IPS-18a (cell line): ENCODE measurements around the gene MEGF10.
"Not testable (repeated sequence)": the region's sequence is repeated elsewhere in the genome, so short reads cannot be mapped to it uniquely, and the experiment has no call there.

ENCODE experiments used
- H3K27ac ChIP-seq: one replicate; pipeline ENCODE4 v1.5.1; 2013; ENCODE audit warnings: low read length
- H3K27me3 ChIP-seq: one replicate; pipeline ENCODE4 v1.6.1; 2013; ENCODE audit warnings: mild to moderate bottlenecking, low read length; ENCODE audit not compliant: control insufficient read depth, insufficient read depth
- H3K36me3 ChIP-seq: one replicate; pipeline ENCODE4 v1.6.1; 2013; ENCODE audit warnings: low read depth, low read length; ENCODE audit not compliant: control insufficient read depth
- H3K4me1 ChIP-seq: one replicate; pipeline ENCODE4 v1.6.1; 2013; ENCODE audit warnings: low read depth, low read length; ENCODE audit not compliant: control insufficient read depth
- H3K4me3 ChIP-seq: one replicate; pipeline ENCODE4 v1.5.1; 2013; ENCODE audit warnings: low read length
- H3K9ac ChIP-seq: one replicate; pipeline ENCODE4 v1.6.1; 2013; ENCODE audit warnings: mild to moderate bottlenecking, low read length, moderate library complexity
- H3K9me3 ChIP-seq: one replicate; pipeline ENCODE4 v1.6.1; 2013; ENCODE audit warnings: low read depth, low read length; ENCODE audit not compliant: control insufficient read depth

Gene MEGF10

DNA sequence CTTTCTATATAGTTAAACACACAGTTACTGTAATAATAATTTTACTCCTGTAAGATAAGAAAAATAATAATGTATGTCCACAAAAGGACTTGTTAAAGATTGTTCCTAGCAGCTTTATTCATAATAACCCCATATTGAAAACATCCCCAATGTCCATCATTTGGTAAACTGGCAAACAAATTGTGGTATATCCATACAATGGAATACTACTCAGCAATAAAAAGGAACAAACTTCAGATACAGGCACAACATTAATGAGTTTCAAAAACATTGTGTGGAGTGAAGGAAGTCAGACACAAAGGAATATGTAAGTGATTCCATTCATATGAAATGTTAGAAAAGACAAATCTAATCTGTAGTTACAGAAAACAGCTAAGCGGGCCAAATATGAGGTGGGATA, 1.9 kb upstream of the MEGF10 start:
- Histone ChIP-seq H3K9me3 (peaks cover 8% of the 10 kb centered on the region), H3K36me3 (no peaks in the 10 kb centered on the region), H3K27me3 (peaks cover 5% of the 10 kb centered on the region)

DNA sequence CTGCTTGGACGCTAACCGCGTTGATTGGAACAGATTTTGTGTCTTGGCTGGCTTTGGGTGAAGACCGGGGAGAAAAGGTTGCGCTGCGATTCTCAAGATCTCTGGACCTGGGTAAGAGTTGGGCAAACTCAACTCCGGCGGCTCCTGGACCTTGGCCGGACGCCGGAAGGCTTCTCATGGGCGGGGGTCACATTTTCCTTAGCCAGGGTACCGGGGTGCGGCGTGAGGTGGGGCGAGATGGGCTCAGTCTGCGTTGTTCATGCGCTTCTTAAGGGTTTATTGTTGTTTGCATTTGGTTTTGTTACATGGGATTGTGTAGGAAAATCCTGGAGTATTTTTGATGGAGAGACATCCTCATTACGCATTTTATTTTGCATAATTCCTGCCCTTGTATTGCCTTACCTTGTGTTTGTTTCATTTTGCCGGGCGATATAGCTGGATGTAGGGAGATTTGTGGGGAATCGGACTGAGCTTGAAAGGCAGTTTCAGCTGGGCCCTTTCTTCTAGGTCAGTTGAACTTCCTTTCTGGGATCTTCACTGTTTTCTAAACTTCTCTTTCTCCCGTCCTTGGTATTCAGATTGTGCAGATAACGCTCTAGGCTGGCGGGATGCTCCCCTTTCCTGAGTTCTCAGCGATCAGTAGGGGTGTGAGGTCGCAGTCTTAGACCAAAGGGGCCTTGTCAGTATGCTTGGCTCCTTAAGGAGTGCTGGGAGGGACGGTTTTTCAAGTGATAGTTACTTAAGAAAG, 524 bp downstream of the MEGF10 start:
- Histone ChIP-seq H3K4me3 (peak overlapping the region; percentile 89), H3K36me3 (no peaks in the 10 kb centered on the region), H3K9me3 (peaks cover 8% of the 10 kb centered on the region), H3K27me3 (peaks cover 5% of the 10 kb centered on the region), H3K4me1 (peaks cover 29% of the 10 kb centered on the region), H3K27ac (peak overlapping the region; percentile 25), H3K9ac (peak overlapping the region; percentile 79)

More for the DNA sequence above, 1.9 kb upstream of the MEGF10 start:
- Histone ChIP-seq H3K9ac (no peak overlapping the region), H3K4me3 (no peak overlapping the region), H3K27ac (no peak overlapping the region), H3K4me1 (peaks cover 21% of the 10 kb centered on the region)

DNA sequence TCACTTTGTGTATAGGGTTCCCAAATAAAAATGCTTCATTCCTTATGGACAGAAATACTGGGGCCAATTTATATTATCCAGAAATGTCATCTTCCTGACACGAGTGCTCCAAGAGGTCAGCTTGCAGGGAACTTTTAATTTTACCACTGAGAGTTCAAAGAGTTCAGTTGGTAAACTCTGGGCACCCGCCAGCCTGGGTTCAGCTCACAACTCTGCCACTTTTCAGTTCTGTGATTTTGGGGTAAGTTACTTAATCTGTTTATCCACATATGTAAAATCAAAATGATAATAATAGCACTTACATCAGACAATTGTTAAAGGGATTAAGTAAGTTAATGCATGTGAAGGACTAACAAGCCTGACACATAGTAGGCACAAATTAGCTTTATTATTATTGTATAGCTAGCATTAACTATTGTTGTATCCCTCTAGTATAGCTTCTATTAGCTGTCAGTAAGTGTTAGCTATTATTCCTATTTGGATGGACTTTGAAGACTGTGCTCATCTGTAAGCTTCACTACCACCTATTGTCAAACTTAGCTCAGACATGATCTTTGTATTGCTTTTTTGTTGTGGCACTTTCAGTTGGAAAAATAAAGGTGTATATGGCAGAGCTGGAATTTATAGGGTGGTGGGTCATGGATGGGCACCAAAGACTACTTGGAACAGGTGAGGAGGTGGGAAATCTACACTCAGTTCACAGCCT, 1.6 kb downstream of the MEGF10 start:
- Histone ChIP-seq H3K9me3 (peaks cover 8% of the 10 kb centered on the region), H3K36me3 (no peaks in the 10 kb centered on the region), H3K4me3 (peak overlapping the region; percentile 89), H3K27me3 (peaks cover 5% of the 10 kb centered on the region), H3K27ac (no peak overlapping the region), H3K9ac (no peak overlapping the region), H3K4me1 (peaks cover 29% of the 10 kb centered on the region)

DNA sequence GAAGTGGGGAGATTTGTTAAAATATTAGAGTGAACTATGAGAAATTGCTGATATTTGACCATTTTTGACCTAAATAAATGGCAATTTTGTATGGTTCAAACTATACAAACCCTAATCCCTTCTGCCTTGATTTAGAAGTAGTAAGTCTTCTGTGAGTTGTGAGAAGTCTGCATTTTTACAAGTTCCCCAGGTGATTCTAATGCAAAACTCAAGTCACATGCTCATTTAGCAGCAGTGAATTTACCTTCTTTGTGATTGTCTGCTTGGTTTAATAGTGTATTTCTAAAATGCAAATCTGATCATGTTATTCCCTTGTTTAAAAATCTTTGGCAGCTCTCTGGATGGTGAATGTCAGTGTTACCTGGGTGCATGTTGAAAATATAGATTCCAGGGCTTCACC, 2.8 kb downstream of the MEGF10 start:
- peaks cover 4% of the 10 kb centered on the region for H3K9me3 ChIP-seq
- peaks cover 5% of the 10 kb centered on the region for H3K27me3 ChIP-seq
- no peak overlapping the region for H3K27ac ChIP-seq
- H3K9ac ChIP-seq, result no peak overlapping the region
- peak overlapping the region; percentile 89 for H3K4me3 ChIP-seq
- H3K36me3 ChIP-seq, result no peaks in the 10 kb centered on the region
- H3K4me1 ChIP-seq, result peaks cover 34% of the 10 kb centered on the region

DNA sequence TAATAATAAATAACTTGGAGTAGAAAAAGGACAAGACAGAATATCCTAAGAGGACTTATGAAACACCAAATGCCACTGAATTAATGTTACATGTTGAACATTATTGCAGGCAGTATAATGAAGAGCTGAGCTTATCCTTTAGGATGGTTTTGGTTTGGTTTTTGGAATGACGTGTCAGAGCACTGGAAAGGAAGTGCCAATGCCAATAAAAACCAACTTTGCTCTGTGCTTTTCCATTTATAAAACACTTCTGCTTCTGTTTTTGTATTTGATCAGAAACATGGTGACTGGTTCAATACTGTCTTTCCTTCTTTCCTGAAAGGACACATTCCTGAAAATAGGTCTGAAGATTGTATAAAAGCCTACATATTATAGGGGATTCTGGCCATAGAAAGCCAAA, 4.2 kb downstream of the MEGF10 start:
- H3K9ac ChIP-seq, result no peak overlapping the region
- H3K4me3 ChIP-seq, result no peak overlapping the region
- no peak overlapping the region for H3K27ac ChIP-seq
- H3K4me1 ChIP-seq, result peaks cover 44% of the 10 kb centered on the region
- peaks cover 5% of the 10 kb centered on the region for H3K27me3 ChIP-seq
- H3K9me3 ChIP-seq, result no peaks in the 10 kb centered on the region
- no peaks in the 10 kb centered on the region for H3K36me3 ChIP-seq

DNA sequence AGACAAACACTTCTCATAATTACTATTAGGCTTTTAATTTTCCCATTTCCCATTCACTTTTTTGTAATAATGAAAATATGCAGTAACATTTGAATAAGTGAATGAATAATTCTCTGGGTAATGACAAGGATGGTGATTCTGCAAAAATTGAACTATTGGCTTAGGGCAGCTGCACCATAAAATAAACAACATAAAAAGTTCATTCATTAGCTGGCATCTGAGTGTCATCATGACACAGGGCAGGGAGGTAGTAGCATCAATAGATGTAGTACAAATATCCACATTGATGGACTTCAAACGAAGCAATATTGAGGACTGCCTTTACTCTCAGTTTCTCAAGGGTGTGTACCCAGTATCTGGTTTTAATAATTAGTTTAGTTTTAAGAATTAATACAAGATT, 4.9 kb downstream of the MEGF10 start:
- Histone ChIP-seq H3K9ac (no peak overlapping the region), H3K36me3 (no peaks in the 10 kb centered on the region), H3K9me3 (no peaks in the 10 kb centered on the region), H3K4me3 (no peak overlapping the region), H3K27ac (no peak overlapping the region), H3K27me3 (peaks cover 5% of the 10 kb centered on the region), H3K4me1 (peaks cover 49% of the 10 kb centered on the region)

DNA sequence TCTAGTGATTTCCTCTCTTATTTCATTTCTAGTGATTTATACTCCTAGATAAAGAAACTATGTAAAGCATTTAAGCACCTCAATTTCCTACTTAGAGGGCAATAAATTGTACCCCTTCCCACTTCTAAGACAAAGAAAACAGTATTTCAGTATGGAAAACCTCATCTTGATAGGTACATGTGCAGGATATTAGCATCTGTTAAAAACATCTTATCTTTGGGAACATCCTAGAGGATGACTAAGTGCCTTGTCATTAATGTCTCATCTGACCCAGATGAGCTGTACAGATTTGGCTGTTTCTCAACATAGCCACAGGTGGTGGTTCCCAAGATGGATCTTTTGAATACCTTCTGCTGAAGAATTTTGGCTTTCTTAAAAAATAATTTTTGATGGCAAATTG, 5.7 kb downstream of the MEGF10 start:
- Histone ChIP-seq H3K9ac (no peak overlapping the region), H3K27ac (no peak overlapping the region), H3K4me1 (peaks cover 49% of the 10 kb centered on the region), H3K4me3 (no peak overlapping the region), H3K9me3 (no peaks in the 10 kb centered on the region), H3K36me3 (no peaks in the 10 kb centered on the region), H3K27me3 (peaks cover under 1% of the 10 kb centered on the region)

DNA sequence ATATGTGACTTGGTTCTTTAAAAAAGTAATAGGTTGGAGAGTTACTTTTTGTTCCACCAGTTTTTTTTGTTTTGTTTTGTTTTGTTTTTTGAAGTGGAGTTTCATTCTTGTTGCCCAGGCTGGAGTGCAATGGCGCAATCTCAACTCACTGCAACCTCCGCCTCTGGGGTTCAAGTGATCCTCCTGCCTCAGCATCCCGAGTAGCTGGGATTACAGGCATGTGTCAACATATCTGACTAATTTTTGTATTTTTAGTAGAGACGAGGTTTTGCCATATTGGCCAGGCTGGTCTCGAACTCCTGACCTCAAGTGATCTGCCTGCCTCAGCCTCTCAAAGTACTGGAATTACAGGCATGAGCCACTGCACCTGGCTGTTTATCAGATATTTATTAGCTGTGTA, 6.3 kb downstream of the MEGF10 start:
- H3K27ac ChIP-seq, H3K36me3 ChIP-seq, H3K27me3 ChIP-seq, H3K9ac ChIP-seq, H3K9me3 ChIP-seq, H3K4me3 ChIP-seq: not testable (repeated sequence)
- peaks cover 45% of the 10 kb centered on the region for H3K4me1 ChIP-seq

DNA sequence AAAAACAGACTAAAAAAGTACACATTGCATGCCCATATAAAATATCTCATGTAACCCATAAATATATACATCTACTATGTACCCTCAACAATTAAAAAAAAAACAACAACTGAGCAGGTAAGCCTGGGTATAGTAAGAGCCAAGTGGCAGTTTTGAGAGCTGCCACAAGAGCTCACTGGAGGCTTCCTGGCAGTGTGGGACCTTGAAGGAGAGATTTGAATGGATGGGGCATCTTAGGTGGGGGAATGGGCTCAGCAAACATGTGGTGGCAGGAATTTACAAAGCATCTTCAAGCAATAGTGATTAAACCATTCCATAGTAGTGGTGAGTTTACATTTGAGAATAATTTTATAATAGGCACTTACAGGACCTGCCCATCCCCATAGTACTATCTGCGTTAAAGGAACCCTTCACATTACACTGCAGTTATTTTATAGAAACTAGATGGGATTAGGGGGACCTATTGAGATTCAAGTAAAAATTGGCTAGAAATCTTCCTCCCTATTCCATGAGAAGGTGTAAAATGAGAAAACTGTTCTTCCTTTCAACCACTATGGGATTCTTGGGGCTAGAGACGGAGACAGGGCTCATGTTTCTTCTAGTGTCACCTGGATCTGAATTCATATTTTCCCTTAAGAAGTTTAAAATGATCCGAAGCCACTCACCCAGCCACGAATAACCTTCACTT, 6.9 kb downstream of the MEGF10 start:
- no peak overlapping the region for H3K27ac ChIP-seq
- no peaks in the 10 kb centered on the region for H3K9me3 ChIP-seq

DNA sequence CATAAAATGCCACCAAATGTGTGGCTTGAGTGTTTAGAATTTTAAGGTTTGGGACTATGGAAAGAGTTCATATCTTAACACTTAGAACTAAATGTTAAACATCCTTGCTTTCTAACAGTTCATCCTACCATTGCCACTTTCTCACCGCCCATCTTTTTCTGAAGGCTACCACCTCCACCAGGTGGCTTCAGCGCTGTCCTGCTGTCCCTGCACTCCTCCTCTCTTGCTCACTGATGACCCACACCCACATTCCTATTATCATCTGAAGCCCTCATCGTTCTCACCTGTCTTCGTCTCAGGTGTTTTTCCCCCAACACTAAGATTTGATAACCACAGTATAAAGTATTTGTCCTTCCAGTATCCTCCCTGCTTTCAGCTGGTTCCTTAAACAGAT, 7.4 kb downstream of the MEGF10 start:
- Histone ChIP-seq H3K27ac (no peak overlapping the region), H3K4me1 (peaks cover 34% of the 10 kb centered on the region)

More for the DNA sequence above, 6.9 kb downstream of the MEGF10 start:
- Histone ChIP-seq H3K4me3 (no peak overlapping the region), H3K9ac (no peak overlapping the region), H3K27me3 (no peaks in the 10 kb centered on the region), H3K4me1 (peaks cover 40% of the 10 kb centered on the region), H3K36me3 (no peaks in the 10 kb centered on the region)

DNA sequence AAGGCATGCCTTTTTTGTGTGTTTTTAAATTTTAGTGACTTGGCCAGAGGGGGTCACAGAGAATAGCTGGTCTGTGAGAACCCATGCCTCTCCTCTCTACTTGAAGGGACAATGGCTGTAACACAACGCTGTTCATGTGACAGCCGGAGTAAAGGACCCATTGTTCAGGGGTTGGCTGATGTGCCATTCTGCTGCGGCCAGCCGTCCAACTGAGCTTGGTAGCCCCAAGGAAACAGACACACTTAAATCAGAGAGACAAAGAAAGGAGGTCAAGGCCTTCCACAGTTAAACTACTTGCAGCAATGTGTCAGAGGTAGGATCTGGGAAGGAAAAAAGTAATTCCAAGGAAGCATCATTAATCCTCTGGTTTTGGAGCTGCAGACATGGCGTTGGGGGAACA, 8.1 kb downstream of the MEGF10 start:
- Histone ChIP-seq H3K4me1 (peaks cover 28% of the 10 kb centered on the region), H3K36me3 (no peaks in the 10 kb centered on the region), H3K27me3 (no peaks in the 10 kb centered on the region), H3K9me3 (no peaks in the 10 kb centered on the region), H3K4me3 (no peak overlapping the region), H3K27ac (no peak overlapping the region), H3K9ac (no peak overlapping the region)

More for the DNA sequence above, 7.4 kb downstream of the MEGF10 start:
- Histone ChIP-seq H3K27me3 (no peaks in the 10 kb centered on the region), H3K4me3 (no peak overlapping the region), H3K9ac (no peak overlapping the region), H3K9me3 (no peaks in the 10 kb centered on the region), H3K36me3 (no peaks in the 10 kb centered on the region)
